HL-60 (cell line): Measurements from ENCODE around the gene PIGB.

Source experiments
- DNase-seq, 2 experiments: peaks; one replicate each; pipeline ENCODE4 v3.0.0-alpha.2; 2010 to 2020; ENCODE audit warnings: low read depth in 1 of 2, low spot score in 1 of 2
- H3K27ac ChIP-seq: fragments of 250-450 bp; sonication (Bioruptor Pico); replicated peaks from 2 replicates; pipeline ENCODE4 v1.5.1; 2020; ENCODE audit warnings: mild to moderate bottlenecking, moderate library complexity
- H3K27me3 ChIP-seq: fragments of 250-450 bp; sonication (Bioruptor Pico); 2 replicates; pipeline ENCODE4 v1.5.1; 2021; ENCODE audit warnings: mild to moderate bottlenecking, moderate library complexity; ENCODE audit not compliant: insufficient read depth, poor library complexity, severe bottlenecking
- H3K4me3 ChIP-seq: replicated peaks from 2 replicates; pipeline ENCODE4 v1.5.1; 2011; ENCODE audit warnings: mild to moderate bottlenecking, control low read depth, low read length; ENCODE audit not compliant: insufficient read depth
- GABPA ChIP-seq: IDR thresholded peaks from 2 replicates; pipeline ENCODE4 v1.6.1; 2012; ENCODE audit warnings: low read depth
- POLR2AphosphoS5 ChIP-seq: IDR thresholded peaks from 2 replicates; pipeline ENCODE4 v1.6.1; 2012; ENCODE audit warnings: low read depth
- REST ChIP-seq: IDR thresholded peaks from 2 replicates; pipeline ENCODE4 v1.6.1; 2012; ENCODE audit warnings: low read depth; ENCODE audit not compliant: insufficient replicate concordance
- SPI1 ChIP-seq: IDR thresholded peaks from 2 replicates; pipeline ENCODE4 v1.6.1; 2012; ENCODE audit warnings: low read depth, mild to moderate bottlenecking, borderline replicate concordance
- TF ChIP-seq, protein P1 (sequence below): IDR thresholded peaks from one replicate; pipeline ENCODE4 v1.5.1; 2011; ENCODE audit warnings: low read length, control low read depth, inconsistent platforms; ENCODE audit not compliant: insufficient read depth

PIGB gene

DNA sequence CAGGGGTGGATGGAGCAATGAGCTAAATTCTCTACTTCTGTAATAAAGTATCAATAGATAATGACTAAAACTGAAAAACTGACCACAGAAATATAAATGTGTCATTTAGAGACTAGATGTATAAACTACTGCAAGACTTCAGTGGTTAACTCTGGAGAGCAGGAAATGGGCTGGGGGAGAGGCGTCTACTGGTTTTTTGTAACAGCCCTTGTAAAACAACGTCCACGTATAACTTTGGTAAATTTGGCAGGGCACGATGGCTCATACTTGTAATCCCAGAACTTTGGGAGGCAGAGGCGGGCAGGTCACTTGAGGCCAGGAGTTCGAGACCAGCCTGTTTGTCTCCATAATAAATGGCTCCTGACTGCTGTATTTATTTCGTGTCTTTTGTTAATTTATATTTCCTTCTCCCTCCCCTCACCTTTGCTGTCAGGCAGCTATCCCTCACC is 41.9 kb upstream of the PIGB start:
- TF ChIP-seq REST: no peak
- TF ChIP-seq, protein P1, sequence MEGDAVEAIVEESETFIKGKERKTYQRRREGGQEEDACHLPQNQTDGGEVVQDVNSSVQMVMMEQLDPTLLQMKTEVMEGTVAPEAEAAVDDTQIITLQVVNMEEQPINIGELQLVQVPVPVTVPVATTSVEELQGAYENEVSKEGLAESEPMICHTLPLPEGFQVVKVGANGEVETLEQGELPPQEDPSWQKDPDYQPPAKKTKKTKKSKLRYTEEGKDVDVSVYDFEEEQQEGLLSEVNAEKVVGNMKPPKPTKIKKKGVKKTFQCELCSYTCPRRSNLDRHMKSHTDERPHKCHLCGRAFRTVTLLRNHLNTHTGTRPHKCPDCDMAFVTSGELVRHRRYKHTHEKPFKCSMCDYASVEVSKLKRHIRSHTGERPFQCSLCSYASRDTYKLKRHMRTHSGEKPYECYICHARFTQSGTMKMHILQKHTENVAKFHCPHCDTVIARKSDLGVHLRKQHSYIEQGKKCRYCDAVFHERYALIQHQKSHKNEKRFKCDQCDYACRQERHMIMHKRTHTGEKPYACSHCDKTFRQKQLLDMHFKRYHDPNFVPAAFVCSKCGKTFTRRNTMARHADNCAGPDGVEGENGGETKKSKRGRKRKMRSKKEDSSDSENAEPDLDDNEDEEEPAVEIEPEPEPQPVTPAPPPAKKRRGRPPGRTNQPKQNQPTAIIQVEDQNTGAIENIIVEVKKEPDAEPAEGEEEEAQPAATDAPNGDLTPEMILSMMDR: no peak
- Histone ChIP-seq H3K4me3 (no peak overlapping the region), H3K27me3 (no peaks in the 10 kb centered on the region), H3K27ac (peak overlapping the region; percentile 85)
- DNase-seq: peak in 1 of 2 experiments; percentile 82

DNA sequence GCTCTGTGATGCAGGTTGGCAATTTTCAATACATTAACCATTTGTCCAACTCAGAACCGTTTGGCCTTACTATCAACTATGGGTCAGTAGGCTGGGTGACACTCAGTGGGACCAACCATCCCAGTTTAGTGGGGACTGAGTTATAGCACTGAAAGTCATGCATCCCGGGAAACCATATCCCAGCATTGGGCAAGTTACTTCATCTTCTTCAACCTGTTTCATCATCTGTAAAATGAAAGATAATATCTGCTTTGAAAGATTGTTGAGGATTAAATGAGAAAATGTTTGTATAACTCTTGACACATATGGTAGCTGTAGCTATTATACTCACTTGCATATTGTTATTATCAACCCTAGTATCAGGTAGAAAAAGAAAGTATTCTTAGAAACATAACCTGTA is 41.3 kb upstream of the PIGB start:
- Histone ChIP-seq H3K27me3 (no peaks in the 10 kb centered on the region), H3K27ac (peak overlapping the region; percentile 85), H3K4me3 (no peak overlapping the region)
- TF ChIP-seq SPI1: no peak
- TF ChIP-seq GABPA: no peak
- TF ChIP-seq POLR2AphosphoS5: no peak
- no peak for TF ChIP-seq REST
- TF ChIP-seq, protein P1: no peak
- no peak for DNase-seq

DNA sequence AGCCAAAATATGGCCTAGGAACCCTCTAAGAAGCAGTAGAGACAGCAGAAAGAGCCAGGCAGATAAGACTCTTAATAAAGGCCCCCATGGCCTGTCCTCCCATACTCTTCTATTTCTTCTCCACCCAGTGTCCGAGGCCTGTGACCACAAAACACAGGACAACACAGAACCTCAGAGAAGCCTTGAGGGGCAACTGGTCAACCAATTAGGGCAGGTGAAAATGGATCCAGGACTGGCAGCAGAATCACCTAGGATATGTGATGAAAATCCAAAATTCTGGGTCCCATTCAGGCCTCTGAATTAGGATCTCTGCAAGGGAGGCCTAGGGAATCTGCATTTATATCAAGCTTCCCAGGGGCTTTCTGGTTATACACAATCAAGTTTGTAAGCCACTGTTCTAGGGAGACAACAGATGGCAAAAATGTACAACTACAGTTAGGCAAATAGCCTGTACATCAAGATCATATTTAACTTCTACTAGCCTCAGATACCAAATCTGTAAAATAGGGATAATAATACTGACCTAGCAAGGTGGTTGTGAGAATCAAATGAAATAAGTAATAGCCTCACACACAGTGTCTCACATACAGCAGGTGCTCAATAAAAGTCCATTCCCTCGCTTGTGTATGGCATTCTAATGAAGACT is 39.8 kb upstream of the PIGB start:
- TF ChIP-seq REST (no peak), POLR2AphosphoS5 (no peak), SPI1 (no peak), GABPA (no peak)
- TF ChIP-seq, protein P1: no peak
- H3K4me3 ChIP-seq: no peak overlapping the region
- DNase-seq: no peak
- H3K27ac ChIP-seq: peak overlapping the region; percentile 66
- H3K27me3 ChIP-seq: no peaks in the 10 kb centered on the region
